Measurements from ENCODE around the gene IL25. TPM values are rescaled to one million over a fixed set of nuclear protein-coding genes. Genes with fewer than 3 reads are reported as not detected.
"Not testable (repeated sequence)": the region's sequence is repeated elsewhere in the genome, so short reads cannot be mapped to it uniquely, and the experiment has no call there.

The IL25 gene
- 1 to 10 TPM in 1 of 4 donors, under 1 TPM in 1, not detected in 2; 0.68 to 1.2 TPM for total RNA-seq

DNA sequence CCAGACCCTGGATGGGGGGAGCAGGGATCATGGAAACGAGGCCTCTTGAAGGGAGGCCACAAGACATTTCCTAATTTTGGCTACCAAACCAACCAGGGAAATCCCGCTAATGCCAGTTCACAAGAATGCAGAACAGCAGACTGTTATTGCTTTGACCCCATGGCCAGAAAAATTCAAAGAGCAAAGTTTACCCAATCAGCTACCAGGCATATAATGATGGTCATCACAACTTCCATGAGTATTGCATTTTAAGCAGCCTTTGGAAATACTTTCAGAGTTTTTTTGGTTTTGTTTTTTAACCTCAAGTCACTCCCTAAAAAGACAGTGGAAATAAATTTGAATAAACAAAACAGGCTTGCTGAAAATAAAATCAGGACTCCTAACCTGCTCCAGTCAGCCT is at the start of gene IL25:
IL25 (plus strand) TSS at position 301 of the 400 bp plus-strand sequence.
- H3K4me3 ChIP-seq = no peak within 1 kb of the TSS
- no peaks in the 10 kb centered on the region for H3K27me3 ChIP-seq
- no peak for DNase-seq (ENCODE audit: low spot score in 2 of 2)
- TF ChIP-seq EP300 (IDR thresholded peaks at IDR 0.05) (no peak), POLR2AphosphoS5 (IDR thresholded peaks at IDR 0.05) (no peak), POLR2A (IDR thresholded peaks at IDR 0.05) (no peak)
- TF ChIP-seq, protein P1, sequence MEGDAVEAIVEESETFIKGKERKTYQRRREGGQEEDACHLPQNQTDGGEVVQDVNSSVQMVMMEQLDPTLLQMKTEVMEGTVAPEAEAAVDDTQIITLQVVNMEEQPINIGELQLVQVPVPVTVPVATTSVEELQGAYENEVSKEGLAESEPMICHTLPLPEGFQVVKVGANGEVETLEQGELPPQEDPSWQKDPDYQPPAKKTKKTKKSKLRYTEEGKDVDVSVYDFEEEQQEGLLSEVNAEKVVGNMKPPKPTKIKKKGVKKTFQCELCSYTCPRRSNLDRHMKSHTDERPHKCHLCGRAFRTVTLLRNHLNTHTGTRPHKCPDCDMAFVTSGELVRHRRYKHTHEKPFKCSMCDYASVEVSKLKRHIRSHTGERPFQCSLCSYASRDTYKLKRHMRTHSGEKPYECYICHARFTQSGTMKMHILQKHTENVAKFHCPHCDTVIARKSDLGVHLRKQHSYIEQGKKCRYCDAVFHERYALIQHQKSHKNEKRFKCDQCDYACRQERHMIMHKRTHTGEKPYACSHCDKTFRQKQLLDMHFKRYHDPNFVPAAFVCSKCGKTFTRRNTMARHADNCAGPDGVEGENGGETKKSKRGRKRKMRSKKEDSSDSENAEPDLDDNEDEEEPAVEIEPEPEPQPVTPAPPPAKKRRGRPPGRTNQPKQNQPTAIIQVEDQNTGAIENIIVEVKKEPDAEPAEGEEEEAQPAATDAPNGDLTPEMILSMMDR (IDR thresholded peaks at IDR 0.05) = no peak
- H3K9me3 ChIP-seq = no peaks in the 10 kb centered on the region
- 77% methylated on average over 2 of the region's 2 CpGs for WGBS
- H3K27ac ChIP-seq = no peak within 1 kb of the TSS
- no peaks in the 10 kb centered on the region for H3K36me3 ChIP-seq
- H3K4me1 ChIP-seq = peaks cover 15% of the 10 kb centered on the region

DNA sequence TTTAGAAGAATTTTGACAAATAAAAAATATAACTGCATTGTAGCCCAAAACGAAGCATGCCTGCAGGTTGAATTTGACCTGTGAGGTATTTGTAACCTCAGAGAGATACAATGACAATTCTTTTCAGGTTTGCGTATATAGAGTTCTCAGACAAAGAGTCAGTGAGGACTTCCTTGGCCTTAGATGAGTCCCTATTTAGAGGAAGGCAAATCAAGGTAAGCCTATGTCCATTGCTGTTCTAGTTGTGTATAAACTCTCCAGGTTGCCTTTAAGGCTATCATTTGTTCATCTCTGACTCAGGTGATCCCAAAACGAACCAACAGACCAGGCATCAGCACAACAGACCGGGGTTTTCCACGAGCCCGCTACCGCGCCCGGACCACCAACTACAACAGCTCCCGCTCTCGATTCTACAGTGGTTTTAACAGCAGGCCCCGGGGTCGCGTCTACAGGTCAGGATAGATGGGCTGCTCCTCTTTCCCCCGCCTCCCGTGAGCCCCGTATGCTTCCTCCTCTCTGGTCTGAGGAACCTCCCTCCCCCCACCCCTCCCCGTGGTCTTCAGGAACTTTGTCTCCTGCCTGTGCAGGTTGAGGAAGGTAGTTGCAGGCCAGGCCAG is 48.7 kb upstream of the IL25 start:
- no peaks in the 10 kb centered on the region for H3K27me3 ChIP-seq
- peaks cover 25% of the 10 kb centered on the region for H3K4me1 ChIP-seq
- no peak for DNase-seq (ENCODE audit: low spot score in 2 of 2)
- no peak overlapping the region for H3K27ac ChIP-seq
- TF ChIP-seq POLR2AphosphoS5 (IDR thresholded peaks at IDR 0.05) (no peak), POLR2A (IDR thresholded peaks at IDR 0.05) (no peak), EP300 (IDR thresholded peaks at IDR 0.05) (no peak)
- TF ChIP-seq, protein P1 (IDR thresholded peaks at IDR 0.05) = no peak
- H3K4me3 ChIP-seq = no peak overlapping the region
- WGBS = 85% methylated on average over 18 of the region's 18 CpGs
- H3K9me3 ChIP-seq = no peaks in the 10 kb centered on the region
- H3K36me3 ChIP-seq = peaks cover 27% of the 10 kb centered on the region

- Histone ChIP-seq H3K36me3 (peaks cover 27% of the 10 kb centered on the region), H3K4me3 (no peak overlapping the region), H3K27me3 (no peaks in the 10 kb centered on the region), H3K9me3 (no peaks in the 10 kb centered on the region), H3K27ac (no peak overlapping the region), H3K4me1 (peaks cover 25% of the 10 kb centered on the region)
- TF ChIP-seq, protein P1 (IDR thresholded peaks at IDR 0.05) = no peak
- TF ChIP-seq POLR2A (IDR thresholded peaks at IDR 0.05) (no peak), POLR2AphosphoS5 (IDR thresholded peaks at IDR 0.05) (no peak), EP300 (IDR thresholded peaks at IDR 0.05) (no peak)
- no peak for DNase-seq (ENCODE audit: low spot score in 2 of 2)
- WGBS = 76% methylated on average over 2 of the region's 2 CpGs
These were observed 48.2 kb upstream of the IL25 start for GRCh38 chr14:23324455-23324846.

GRCh38 chr14:23324993-23325392 is 47.6 kb upstream of the IL25 start:
- no peak overlapping the region for H3K4me3 ChIP-seq
- WGBS = 85% methylated on average over 7 of the region's 7 CpGs
- no peaks in the 10 kb centered on the region for H3K27me3 ChIP-seq
- H3K27ac ChIP-seq = no peak overlapping the region
- no peaks in the 10 kb centered on the region for H3K9me3 ChIP-seq
- TF ChIP-seq EP300 (IDR thresholded peaks at IDR 0.05) (no peak), POLR2A (IDR thresholded peaks at IDR 0.05) (no peak)
- DNase-seq (ENCODE audit: low spot score in 2 of 2) = no peak
- peaks cover 22% of the 10 kb centered on the region for H3K4me1 ChIP-seq
- H3K36me3 ChIP-seq = peaks cover 27% of the 10 kb centered on the region

DNA sequence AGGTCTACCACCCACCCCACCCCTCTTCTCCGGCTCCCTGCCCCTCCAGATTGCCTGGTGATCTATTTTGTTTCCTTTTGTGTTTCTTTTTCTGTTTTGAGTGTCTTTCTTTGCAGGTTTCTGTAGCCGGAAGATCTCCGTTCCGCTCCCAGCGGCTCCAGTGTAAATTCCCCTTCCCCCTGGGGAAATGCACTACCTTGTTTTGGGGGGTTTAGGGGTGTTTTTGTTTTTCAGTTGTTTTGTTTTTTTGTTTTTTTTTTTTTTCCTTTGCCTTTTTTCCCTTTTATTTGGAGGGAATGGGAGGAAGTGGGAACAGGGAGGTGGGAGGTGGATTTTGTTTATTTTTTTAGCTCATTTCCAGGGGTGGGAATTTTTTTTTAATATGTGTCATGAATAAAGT is 46.9 kb upstream of the IL25 start:
- WGBS = 94% methylated on average over 5 of the region's 5 CpGs
- DNase-seq (ENCODE audit: low spot score in 2 of 2); H3K9me3 ChIP-seq; H3K4me3 ChIP-seq; H3K27ac ChIP-seq; H3K27me3 ChIP-seq: not testable (repeated sequence)
- peaks cover 27% of the 10 kb centered on the region for H3K36me3 ChIP-seq
- peaks cover 15% of the 10 kb centered on the region for H3K4me1 ChIP-seq

GRCh38 chr14:23326491-23327332 is 45.9 kb upstream of the IL25 start:
- 80% methylated on average over 13 of the region's 13 CpGs for WGBS

More at GRCh38 chr14:23326491-23327332, 45.9 kb upstream of the IL25 start:
- Histone ChIP-seq H3K36me3 (peaks cover 27% of the 10 kb centered on the region), H3K4me1 (peaks cover 15% of the 10 kb centered on the region), H3K4me3 (no peak overlapping the region), H3K27me3 (no peaks in the 10 kb centered on the region), H3K9me3 (no peaks in the 10 kb centered on the region), H3K27ac (no peak overlapping the region)
- TF ChIP-seq POLR2AphosphoS5 (IDR thresholded peaks at IDR 0.05) (no peak), POLR2A (IDR thresholded peaks at IDR 0.05) (no peak), EP300 (IDR thresholded peaks at IDR 0.05) (no peak)
- TF ChIP-seq, protein P1 (IDR thresholded peaks at IDR 0.05) = no peak
- DNase-seq (ENCODE audit: low spot score in 2 of 2) = no peak

Measured in suprapubic skin (tissue), 4 donors.